ENCODE measurements around the gene SLBP.

Gene SLBP

DNA sequence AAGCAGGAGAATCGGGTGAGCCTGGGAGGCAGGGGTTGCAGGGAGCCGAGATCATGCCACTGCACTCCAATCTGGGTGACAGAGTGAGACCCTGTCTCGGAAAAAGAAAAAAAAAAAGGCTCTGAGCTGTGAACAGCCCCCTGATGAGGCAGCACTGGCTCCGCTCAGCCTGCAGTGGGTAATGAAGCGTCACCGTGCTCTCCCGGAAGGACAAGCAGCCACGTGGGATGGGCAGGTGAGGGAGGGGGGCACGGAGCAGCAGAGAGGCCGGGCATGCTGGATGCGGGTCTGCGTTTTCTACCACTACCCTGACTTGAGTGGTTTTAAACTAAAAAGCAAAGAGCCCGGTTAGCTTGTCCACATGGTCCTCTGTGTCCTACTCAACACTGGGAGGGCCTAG lies 24.7 kb upstream of the SLBP start:
- no peak overlapping the region for H3K4me3 ChIP-seq (ENCODE audit: low read depth, low read length)
- TF ChIP-seq, protein P1, sequence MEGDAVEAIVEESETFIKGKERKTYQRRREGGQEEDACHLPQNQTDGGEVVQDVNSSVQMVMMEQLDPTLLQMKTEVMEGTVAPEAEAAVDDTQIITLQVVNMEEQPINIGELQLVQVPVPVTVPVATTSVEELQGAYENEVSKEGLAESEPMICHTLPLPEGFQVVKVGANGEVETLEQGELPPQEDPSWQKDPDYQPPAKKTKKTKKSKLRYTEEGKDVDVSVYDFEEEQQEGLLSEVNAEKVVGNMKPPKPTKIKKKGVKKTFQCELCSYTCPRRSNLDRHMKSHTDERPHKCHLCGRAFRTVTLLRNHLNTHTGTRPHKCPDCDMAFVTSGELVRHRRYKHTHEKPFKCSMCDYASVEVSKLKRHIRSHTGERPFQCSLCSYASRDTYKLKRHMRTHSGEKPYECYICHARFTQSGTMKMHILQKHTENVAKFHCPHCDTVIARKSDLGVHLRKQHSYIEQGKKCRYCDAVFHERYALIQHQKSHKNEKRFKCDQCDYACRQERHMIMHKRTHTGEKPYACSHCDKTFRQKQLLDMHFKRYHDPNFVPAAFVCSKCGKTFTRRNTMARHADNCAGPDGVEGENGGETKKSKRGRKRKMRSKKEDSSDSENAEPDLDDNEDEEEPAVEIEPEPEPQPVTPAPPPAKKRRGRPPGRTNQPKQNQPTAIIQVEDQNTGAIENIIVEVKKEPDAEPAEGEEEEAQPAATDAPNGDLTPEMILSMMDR (IDR thresholded peaks at IDR 0.05; ENCODE audit: borderline replicate concordance, insufficient read depth, low read depth, low read length) = no peak

GRCh38 chr4:1735215-1735614 lies 23.1 kb upstream of the SLBP start:
- TF ChIP-seq, protein P1 (IDR thresholded peaks at IDR 0.05; ENCODE audit: borderline replicate concordance, insufficient read depth, low read depth, low read length) = no peak
- H3K4me3 ChIP-seq (ENCODE audit: low read depth, low read length) = no peak overlapping the region

GRCh38 chr4:1732911-1733310 lies 20.8 kb upstream of the SLBP start:
- H3K4me3 ChIP-seq (ENCODE audit: low read depth, low read length) = no peak overlapping the region
- TF ChIP-seq, protein P1 (IDR thresholded peaks at IDR 0.05; ENCODE audit: borderline replicate concordance, insufficient read depth, low read depth, low read length) = no peak

DNA sequence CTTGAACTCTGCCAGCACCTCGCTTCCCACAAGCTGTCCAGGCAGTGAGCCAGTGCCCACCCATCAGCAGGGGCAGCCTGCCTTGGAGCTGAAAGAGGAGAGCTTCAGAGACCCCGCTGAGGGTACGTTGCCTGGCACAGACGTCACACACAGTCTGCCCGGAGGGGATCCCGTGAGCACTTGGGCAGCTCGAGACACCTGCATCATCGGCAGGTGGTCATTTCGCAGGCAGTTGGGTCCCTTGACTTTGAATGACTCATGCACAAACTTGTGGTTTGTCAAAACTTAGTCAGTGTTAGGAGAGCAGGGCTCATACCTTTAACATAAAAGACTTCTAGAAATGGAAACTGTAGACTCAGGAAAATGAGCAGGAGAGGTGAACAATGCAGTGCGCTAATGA lies 19.1 kb upstream of the SLBP start:
- no peak overlapping the region for H3K4me3 ChIP-seq (ENCODE audit: low read depth, low read length)

GRCh38 chr4:1730532-1731135 lies 18.5 kb upstream of the SLBP start:
- TF ChIP-seq, protein P1 (IDR thresholded peaks at IDR 0.05; ENCODE audit: borderline replicate concordance, insufficient read depth, low read depth, low read length) = no peak
- H3K4me3 ChIP-seq (ENCODE audit: low read depth, low read length) = no peak overlapping the region

More for the DNA sequence above, 19.1 kb upstream of the SLBP start:
- TF ChIP-seq, protein P1 (IDR thresholded peaks at IDR 0.05; ENCODE audit: borderline replicate concordance, insufficient read depth, low read depth, low read length) = no peak

GRCh38 chr4:1728061-1728980 lies 16.2 kb upstream of the SLBP start:
- H3K4me3 ChIP-seq (ENCODE audit: low read depth, low read length) = no peak overlapping the region
- TF ChIP-seq, protein P1 (IDR thresholded peaks at IDR 0.05; ENCODE audit: borderline replicate concordance, insufficient read depth, low read depth, low read length) = no peak

Measured in GM12875 (cell line).